Measurements from ENCODE around the gene CRYGS.

- peak; percentile 6 to 43 (median 25) for TF ChIP-seq CTCF (IDR thresholded peaks at IDR 0.05)
- no peak for TF ChIP-seq POLR2A (IDR thresholded peaks at IDR 0.05)
Observed at GRCh38 chr3:186514296-186515002, 29.7 kb downstream of the CRYGS start.

Data from body of pancreas (tissue), 4 donors.